ENCODE data around the gene STING1.
"Not testable (repeated sequence)": the region's sequence is repeated elsewhere in the genome, so short reads cannot be mapped to it uniquely, and the experiment has no call there.

Gene STING1

GRCh38 chr5:139446956-139447779 is 35.4 kb downstream of the STING1 start:
- no peak for DNase-seq
- intact Hi-C loops (cut with DNase I) = no loop called here

DNA sequence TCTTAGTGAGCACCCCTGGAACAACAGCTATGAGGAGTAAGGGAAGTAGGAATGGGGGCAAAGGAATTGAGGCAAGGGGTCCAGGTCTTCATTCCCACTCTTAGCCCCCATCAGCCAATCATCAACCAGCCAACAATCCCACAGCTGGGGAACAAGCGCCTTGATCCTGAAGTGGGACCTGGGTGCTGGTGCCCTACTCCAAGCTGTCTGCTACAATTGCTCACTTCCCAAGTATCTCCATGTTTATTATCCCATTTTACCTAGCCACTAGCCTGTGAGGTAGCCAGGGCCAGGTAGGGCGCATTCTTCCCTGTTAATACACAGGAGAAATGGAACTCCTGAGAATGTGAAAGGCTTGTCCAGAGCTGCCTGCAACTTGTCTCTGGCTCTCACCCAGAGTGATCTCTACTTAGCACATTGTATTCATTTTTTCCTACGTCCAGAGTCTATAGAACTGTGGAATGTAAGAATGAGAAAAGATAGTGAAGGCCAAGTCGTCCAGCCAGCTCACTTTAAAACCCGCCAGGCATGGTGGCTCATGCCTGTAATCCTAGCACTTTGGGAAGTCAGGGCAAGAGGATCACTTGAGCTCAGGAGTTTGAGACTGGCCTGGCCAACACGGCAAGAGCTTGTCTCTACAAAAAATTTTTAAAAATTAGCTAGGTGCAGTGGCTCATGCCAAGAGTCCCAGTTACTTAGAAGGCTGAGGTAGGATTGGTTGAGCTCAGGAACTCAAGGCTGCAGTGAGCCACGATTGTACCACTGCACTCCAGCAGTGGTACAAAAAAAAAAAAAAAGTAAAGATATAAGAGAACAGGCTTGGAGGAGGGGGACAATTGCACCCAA is 37.0 kb downstream of the STING1 start:
- intact Hi-C loops (cut with DNase I) = no loop called here
- no peak for DNase-seq

DNA sequence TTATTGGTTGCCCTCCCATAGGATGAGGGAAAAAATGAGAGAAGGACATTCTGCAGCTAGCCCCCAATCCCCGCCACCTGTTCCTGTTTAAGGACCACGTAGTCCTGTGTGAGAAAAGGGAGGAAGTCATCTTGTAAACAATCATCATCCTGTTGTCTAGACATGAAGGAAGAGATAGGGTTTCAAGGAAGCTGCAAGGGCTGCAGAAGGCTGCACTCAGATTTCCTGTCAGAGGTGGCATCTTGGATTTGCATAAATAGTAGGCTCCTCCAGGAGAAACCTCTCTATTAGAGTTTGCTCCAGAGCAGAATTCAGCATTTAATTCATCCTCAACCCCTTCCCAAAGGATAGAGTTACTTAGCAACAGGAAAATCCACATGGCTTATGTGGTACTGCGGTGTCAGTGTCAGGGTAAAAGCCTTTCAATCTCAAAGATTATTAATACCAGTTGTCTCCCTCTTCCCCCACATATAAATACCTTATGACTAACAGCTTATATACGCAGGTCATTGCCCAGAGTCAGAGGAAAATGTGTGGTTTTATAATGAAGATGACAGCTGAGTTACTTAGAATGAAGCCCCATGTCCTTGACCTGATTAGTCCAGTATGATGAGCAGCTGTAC is 38.6 kb downstream of the STING1 start:
- no peak for DNase-seq
- intact Hi-C loops (cut with DNase I) = no loop called here

GRCh38 chr5:139440416-139440815 is 42.1 kb downstream of the STING1 start:
- intact Hi-C loops (cut with DNase I); DNase-seq: not testable (repeated sequence)

DNA sequence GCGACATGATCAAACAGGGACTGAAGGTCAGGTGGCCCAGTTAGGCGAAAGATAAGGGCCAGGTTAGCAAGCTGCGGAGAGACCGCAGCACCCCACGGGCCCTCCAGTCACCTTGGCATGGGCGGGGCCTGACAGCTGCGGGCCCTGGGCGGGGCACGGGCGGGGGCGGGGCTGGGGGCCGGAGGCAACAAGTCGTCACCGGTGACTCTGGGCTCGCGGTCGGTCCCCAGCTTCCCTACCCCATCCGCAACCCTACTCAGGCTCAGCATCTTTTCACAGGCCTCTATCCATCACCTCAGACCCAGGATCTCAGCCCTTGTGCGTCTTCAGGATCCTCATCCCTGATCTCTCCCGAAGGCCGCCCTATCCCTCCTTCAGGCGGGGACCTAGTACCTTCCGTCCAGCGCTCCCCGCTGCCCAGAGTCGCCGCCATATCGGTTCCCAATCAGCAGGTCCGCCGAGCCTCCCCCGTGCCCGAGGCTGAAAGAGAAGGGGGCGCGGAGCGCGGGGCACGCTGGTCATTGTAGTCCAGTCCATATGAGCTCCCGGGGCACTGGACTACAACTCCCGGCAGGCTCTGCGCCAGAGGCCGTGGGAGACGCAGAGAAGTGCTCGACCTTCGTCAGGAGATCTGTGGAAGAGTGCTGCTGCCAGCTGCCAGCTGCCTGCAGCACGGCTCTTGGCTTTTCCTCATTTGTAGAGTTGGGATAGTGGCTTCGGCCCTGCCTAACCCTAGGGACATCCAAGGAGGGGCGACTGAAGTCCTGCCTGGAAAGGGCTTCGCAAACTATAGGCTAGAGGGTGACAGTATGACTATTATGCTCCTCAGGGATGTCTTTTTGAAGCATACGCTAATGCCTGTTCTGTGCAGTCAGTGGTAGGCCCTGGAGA is 43.3 kb downstream of the STING1 start, which contains the start of gene DNAJC18:
Gene DNAJC18, minus strand, starts transcription at position 513 of the 891 bp plus-strand sequence. Its CDS starts 80 bp downstream, at position 433.
- intact Hi-C loops (cut with DNase I) = loop anchor here (1.0 to 5.0 kb wide), 2 partner anchors 73 to 122 kb away; partner anchors contain the start of gene UBE2D2
- peak; percentile 95 to 100 (median 98) for DNase-seq

- DNase-seq = no peak
- intact Hi-C loops (cut with DNase I) = loop anchor here (1.0 to 5.0 kb wide), 2 partner anchors 74 to 123 kb away; partner anchors contain the start of gene UBE2D2
Observed at GRCh38 chr5:139438707-139439012, 43.9 kb downstream of the STING1 start.

GRCh38 chr5:139435676-139436075 is 46.9 kb downstream of the STING1 start:
- DNase-seq = no peak
- intact Hi-C loops (cut with DNase I) = loop anchor here (5.0 kb wide), 1 partner anchor 77 kb away; no protein-coding TSS in a partner anchor

- intact Hi-C loops (cut with DNase I) = no loop called here
- no peak for DNase-seq
Observed at GRCh38 chr5:139431706-139432105, 50.9 kb downstream of the STING1 start.

- intact Hi-C loops (cut with DNase I) = no loop called here
- DNase-seq = no peak
Observed at GRCh38 chr5:139430015-139430414, 52.5 kb downstream of the STING1 start.

DNA sequence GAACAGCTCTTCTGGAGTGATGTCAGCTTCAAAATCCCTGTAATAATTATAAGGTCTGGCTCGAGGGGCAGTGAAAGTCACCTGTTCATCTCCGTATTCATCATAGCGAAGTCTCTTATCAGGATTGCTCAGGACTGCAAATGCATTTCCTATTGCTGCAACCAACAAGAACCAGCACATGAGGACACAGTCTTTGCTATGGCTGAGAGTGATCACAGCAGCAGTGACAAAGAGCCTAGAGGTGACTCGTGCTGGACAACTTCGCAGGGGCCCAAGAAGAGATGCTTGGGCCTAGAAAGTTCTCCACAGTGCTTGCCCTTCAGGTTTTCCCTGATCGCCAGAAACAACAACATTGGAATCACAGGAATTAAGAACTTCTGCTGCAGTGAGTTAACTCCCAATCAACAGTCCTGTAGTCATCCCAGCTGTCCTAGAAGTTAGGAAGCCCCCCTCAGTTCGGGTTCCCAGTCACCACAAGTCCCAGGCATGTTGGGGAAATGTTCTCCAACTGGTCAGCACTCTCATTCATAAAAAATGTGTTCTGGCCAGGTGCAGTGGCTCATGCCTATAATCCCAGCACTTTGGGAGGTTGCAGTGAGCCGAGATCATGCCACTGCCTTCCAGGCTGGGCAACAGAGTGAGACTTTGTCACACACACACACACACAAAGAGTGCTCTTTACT is 56.2 kb downstream of the STING1 start:
- no peak for DNase-seq
- intact Hi-C loops (cut with DNase I) = no loop called here

Data from posterior cingulate gyrus (tissue), 11 donors.